Neural progenitor cell (in vitro differentiated cells): ENCODE results near the gene FBXW7.

Experiments
- EZH2 ChIP-seq: fragments of 200-600 bp; sonication (generic); IDR thresholded peaks from 2 replicates; pipeline ENCODE4 v1.6.1; 2017; ENCODE audit warnings: antibody characterized with exemption, mild to moderate bottlenecking, moderate library complexity
- EZH2phosphoT487 ChIP-seq: fragments of 200-600 bp; sonication (generic); IDR thresholded peaks from 2 replicates; pipeline ENCODE4 v1.6.1; 2017; ENCODE audit warnings: antibody characterized with exemption
- TF ChIP-seq, protein P1 (sequence below): fragments of 200-600 bp; sonication (generic); IDR thresholded peaks from 2 replicates; pipeline ENCODE4 v1.5.1; 2017; ENCODE audit warnings: antibody characterized with exemption, mild to moderate bottlenecking

DNA sequence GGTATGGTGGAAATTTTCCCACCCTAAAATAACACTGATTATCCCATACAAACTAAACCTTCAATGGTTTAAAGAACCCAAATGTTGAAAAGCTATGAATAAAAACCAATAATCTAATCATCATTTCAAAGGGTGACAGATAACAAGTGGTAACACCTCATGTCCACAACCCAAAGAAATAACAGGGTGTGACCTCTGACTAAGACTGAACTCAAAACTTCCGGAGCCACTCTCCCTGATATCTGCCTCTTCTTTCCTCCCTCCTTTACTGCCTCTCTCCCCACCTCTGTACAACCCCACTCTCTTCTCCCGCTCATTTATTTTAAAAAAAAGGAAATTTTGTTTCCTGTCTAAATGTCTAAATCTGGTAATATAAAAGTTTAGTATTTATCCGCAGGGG is 11.5 kb downstream of the FBXW7 start:
- TF ChIP-seq, protein P1, sequence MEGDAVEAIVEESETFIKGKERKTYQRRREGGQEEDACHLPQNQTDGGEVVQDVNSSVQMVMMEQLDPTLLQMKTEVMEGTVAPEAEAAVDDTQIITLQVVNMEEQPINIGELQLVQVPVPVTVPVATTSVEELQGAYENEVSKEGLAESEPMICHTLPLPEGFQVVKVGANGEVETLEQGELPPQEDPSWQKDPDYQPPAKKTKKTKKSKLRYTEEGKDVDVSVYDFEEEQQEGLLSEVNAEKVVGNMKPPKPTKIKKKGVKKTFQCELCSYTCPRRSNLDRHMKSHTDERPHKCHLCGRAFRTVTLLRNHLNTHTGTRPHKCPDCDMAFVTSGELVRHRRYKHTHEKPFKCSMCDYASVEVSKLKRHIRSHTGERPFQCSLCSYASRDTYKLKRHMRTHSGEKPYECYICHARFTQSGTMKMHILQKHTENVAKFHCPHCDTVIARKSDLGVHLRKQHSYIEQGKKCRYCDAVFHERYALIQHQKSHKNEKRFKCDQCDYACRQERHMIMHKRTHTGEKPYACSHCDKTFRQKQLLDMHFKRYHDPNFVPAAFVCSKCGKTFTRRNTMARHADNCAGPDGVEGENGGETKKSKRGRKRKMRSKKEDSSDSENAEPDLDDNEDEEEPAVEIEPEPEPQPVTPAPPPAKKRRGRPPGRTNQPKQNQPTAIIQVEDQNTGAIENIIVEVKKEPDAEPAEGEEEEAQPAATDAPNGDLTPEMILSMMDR = no peak
- TF ChIP-seq EZH2 (no peak), EZH2phosphoT487 (no peak)
